ENCODE measurements around the gene FAM90A26.
"Not testable (repeated sequence)": the region's sequence is repeated elsewhere in the genome, so short reads cannot be mapped to it uniquely, and the experiment has no call there.

FAM90A26 gene

DNA sequence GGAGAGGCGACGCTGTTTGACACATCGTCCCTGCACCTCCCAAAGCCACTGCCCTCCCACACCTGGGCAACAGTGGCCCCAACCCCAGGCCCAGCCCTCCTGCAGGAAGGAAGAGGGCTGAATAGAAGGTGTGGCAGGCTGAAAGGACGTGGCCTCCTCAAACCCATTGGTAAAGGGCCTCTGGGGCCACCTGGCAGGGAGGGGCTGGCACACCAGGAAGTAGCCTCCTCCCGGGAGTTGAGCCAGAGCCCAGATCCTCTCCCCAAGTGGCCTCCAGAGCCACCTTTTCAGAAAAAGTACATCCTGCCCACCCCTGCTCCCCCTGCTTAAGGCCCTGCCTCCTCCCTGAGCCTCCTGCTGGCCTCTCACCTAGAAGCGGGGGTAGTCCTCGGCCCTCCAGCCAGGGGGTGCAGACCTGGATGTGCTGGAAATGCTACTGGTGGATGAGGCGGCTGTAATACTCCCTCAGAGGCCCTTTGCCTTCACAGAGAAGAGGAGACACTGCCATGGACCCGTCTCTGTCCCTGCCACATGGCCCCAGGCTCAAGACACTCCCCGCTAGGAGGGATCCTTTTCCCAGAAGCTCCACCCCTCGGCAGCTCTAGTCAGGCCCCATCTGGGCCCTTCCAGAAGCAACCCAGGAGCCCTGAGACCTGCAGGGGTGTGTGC is at the start of gene FAM90A26:
Gene FAM90A26, plus strand, starts transcription at position 619 of the 669 bp plus-strand sequence. CDS start 2,764 bp downstream, outside the sequence.
- not testable (repeated sequence) for DNase-seq

DNA sequence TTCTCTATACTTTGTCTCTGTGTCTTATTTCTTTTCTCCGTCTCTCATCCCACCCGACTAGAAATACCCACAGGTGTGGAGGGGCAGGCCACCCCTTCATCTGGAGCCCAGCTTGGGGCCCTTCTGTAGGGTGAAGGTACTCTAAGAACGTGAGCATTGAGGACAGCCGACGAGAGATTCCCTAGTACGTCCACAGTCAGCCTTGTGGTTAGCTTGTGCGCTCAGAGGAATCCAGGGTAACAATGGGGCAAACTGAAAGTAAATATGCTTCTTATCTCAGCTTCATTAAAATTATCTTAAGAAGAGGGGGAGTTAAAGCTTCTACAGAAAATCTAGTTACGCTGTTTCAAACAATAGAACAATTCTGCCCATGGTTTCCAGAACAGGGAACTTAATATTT is 47.5 kb upstream of the FAM90A26 start:
- not testable (repeated sequence) for DNase-seq

GRCh38 chr4:9123572-9124007 is 46.6 kb upstream of the FAM90A26 start:
- DNase-seq: peak; percentile 40

DNA sequence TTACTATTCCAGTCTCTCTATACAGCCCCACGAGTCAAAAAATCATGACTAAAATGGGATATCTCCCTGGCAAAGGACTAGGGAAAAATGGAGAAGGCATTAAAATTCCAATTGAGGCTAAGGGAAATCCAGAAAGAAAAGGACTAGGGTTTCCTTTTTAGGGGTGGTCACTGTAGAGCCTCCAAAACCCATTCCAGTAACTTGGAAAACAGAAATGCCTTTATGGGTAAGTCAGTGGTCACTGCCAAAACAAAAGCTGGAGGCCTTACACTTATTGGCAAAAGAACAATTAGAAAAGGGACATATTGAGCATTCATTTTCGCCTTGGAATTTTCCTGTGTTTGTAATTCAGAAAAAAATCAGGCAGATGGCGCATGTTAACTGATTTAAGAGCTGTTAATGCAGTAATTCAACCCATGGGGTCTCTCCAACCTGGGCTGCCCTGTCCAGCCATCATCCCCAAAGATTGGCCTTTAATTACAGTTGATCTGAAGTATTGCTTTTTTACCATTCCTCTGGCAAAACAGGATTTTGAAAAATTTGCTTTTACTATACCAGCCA is 44.5 kb upstream of the FAM90A26 start:
- peak; percentile 18 for DNase-seq

DNA sequence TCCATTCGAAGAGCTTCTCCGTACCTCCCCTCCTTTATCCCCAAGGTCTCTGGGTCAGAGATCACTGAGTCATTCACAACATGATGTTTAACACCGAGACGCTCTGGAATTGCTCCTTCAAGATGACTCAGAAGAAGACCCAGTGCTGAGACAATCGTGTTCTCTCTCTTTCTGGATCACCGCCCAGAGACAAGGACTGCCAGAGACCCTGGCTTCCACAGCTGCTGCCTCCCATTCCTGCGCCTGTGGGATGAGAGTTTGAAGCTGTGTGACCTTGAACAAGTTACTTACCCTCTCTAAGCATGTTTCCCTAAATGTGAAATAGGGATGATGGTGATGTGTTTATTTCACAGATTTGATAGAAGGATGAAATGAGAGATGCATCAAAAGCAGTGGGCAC is 38.8 kb upstream of the FAM90A26 start:
- not testable (repeated sequence) for DNase-seq

DNA sequence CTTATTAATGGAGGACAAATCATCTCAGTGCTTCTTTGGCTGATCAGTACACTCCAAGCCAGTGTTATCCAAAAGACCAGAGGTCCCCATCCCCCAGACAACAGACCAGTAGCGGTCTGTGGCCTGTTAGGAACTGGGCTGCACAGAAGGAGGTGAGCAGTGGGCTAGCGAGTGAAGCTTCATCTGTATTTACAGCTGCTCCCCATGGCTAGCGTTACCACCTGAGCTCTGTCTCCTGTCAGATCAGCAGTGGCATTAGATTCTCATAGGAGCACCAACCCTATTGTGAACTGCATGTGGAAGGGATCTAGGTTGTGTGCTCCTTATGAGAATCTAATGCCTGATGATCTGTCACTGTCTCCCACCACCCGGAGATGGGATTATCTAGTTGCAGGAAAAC is 37.4 kb upstream of the FAM90A26 start:
- not testable (repeated sequence) for DNase-seq

DNA sequence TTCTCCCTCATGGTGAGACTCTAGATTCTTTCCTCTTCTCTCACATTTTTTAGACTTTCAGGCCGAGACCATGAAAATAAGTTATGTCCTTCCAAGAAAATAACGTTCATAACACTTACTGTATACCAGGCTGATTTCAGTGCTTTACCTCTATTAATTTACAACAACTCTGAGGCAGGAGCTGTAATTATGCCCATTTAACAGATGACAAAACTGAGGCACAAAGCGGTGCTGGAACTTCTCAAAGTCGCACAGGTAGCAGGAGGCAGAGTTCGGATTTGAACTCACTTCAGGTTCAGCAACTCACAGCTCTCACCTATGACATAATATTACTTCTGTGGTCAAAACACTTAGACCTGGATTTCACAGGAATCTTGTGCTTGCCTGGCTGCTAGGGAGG is 36.2 kb upstream of the FAM90A26 start:
- not testable (repeated sequence) for DNase-seq

- DNase-seq: peak; percentile 63
Observed at GRCh38 chr4:9134556-9134955, 35.7 kb upstream of the FAM90A26 start.

DNA sequence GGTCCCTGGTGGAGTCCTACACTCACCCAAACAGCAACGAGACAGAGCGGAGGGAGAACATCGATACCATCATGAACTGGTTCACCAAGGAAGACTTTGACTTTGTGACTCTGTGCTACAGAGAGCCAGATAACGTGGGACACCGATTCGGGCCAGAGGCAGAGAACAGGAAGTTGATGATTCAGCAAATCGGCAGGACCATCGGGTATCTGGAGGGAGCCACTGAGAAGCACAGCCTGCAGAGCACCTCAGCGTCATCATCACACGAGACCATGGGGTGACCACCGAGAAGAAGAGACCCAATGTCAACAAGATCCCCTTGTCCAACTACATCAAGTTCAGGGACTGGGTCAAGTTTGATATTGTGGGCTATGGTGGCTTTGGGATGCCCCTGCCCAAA is 29.2 kb upstream of the FAM90A26 start:
- not testable (repeated sequence) for DNase-seq

DNA sequence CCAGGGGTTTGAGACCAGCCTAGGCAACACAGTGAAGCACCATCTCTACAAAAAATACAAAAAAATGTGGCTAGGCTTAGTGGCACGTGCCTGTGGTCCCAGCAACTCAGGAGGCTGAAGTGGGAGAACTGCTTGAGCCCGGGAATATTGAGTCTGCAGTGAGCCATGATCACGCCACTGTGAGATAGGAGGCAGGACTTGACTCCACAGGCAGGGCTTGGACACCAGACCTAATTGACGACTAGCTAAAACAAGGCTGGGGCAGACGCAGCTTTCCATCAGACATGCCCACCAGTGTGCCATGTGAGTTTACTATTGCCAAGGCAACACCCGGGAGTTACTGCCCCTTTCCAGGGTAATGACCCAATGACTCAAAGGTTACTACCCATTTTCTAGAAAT is 27.4 kb upstream of the FAM90A26 start:
- not testable (repeated sequence) for DNase-seq

- DNase-seq: no peak
Observed at GRCh38 chr4:9143421-9144080, 26.7 kb upstream of the FAM90A26 start.

GRCh38 chr4:9146967-9147366 is 23.2 kb upstream of the FAM90A26 start:
- DNase-seq: no peak

DNA sequence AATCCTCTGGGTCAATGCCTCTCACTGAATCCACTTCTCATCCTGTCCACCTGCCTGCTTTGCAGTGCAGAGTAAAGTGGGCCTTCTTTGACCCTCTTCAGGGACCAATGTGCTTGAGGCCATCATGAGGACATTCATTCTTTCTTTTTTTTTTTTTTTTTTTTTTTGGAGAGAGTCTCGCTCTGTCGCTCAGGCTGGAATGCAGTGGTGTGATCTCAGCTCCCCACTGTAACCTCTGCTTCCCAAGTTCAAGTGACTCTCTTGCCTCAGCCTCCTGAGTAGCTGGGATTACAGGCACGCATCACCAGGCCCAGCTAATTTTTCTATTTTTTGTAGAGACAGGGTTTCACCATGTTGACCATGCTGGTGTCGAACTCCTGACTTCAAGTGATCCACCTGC is 22.8 kb upstream of the FAM90A26 start:
- not testable (repeated sequence) for DNase-seq

DNA sequence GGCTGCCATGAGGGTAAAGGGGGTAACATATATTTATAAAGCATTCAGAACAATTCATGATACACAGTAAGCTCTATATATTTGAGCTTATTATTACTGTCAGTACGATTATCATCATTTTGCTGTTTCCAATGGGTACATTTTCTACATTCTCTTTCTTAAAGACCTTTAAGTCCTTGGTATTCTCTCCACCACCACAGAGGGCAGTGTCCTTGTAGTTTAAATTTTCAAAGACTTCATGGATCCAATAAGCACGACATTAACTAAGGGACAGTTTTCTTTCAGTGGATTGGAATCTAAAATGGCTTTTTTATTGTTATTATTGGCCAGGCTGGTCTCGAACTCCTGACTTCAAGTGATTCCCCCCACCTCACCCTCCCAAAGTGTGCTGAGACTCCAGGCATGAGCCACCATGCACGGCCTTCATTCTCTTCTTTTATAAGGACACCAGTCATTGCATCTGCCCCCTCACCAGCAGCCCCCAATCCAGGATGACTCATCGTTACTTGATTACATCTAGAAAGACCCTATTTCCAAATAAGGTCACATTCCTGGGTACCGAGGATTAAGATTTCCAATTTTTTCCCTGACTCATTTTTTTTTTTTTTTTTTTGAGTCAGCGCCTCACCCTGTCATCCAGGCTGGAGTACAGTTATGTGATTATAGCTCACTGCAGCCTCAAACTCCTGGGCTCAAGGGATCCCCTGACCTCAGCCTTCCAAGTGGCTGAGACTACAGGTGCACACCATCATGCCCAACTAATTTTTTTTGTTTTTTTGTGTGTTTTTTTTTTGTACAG is 21.4 kb upstream of the FAM90A26 start:
- not testable (repeated sequence) for DNase-seq

DNA sequence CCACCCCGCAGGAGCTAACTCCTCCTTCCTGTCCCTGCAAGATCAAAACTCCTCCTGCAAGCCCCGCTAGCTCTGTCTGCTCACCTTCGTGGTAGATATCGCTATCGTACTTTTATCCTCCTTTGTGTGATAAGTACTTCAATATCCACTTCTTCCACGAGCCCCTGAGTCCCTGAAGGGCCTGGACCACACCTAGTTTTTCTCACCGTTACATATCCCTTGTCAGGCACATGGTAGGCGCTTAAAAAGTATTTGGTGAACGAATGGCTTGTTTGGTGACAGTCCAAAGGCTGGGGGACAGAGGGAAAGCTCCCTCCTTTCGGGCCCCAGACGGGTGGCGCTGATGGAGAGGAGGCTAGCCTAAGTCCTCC is 18.4 kb upstream of the FAM90A26 start:
- DNase-seq: not testable (repeated sequence)

DNA sequence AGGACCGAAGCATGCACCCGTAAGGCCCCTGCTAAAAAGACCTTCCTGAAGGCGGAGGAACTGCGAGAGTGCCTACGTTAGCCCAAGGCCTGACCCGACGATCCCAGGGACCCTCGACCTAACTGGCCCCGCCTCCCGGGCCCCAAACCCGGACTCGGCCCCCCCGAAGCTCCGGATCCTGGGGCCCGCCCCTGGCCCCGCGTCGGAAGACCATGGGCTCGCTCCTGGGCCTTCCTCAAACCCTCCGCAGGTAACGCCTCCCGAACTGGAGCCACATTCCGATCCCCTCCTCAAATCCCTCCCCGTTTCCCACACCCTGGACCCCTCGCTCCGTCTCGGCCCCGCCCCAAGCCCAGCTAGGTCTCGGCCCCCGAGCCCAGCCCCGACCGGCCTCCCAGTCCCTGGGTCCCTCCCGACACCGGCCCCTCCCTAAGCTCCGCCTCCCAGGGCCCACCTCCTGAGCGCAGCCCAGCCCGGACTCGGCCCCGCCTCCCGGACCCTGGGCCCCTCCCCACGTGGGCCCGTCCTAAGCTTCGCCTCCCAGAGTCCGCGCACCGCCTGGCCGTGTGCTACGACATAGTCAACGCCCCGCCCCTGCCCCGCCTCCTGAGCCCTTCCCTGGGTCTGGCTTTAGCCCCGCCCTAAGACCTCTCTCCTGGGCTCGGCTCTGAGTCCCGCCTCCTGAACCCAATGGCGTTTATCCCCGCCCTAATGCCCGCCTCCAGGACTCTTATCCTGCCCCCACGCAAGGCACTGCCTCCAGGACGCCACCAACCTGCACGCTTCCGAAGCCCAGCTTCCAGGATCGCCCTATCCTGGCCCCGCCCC is 17.8 kb upstream of the FAM90A26 start:
- DNase-seq: peak; percentile 98

DNA sequence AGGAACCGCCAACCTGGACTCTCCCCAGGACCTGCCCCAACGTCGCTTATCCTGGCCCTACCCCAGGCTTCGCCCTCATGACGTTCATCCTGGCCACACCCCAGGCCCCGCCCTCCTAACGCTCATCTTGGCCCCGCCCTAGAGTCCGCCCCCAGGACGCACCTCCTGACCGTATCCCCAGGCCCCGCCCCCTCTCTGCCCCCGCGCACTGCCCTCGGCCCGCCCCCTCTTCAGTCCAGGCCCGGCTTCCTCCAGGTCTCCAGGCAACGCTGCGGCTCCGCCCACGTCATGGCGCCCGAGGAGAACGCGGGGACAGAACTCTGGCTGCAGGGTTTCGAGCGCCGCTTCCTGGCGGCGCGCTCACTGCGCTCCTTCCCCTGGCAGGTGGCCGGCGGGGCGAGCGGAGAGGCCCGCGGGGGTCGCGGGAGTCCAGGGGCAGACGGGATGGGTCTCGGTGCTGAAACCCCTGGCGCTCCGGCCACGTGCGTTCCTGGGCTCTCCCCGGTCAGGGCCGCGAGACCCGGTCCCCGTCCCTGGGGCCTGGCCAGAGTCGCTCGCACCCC is 17.1 kb upstream of the FAM90A26 start:
- peak; percentile 99 for DNase-seq

- peak; percentile 24 for DNase-seq
Observed at GRCh38 chr4:9153571-9154157, 16.5 kb upstream of the FAM90A26 start.

DNA sequence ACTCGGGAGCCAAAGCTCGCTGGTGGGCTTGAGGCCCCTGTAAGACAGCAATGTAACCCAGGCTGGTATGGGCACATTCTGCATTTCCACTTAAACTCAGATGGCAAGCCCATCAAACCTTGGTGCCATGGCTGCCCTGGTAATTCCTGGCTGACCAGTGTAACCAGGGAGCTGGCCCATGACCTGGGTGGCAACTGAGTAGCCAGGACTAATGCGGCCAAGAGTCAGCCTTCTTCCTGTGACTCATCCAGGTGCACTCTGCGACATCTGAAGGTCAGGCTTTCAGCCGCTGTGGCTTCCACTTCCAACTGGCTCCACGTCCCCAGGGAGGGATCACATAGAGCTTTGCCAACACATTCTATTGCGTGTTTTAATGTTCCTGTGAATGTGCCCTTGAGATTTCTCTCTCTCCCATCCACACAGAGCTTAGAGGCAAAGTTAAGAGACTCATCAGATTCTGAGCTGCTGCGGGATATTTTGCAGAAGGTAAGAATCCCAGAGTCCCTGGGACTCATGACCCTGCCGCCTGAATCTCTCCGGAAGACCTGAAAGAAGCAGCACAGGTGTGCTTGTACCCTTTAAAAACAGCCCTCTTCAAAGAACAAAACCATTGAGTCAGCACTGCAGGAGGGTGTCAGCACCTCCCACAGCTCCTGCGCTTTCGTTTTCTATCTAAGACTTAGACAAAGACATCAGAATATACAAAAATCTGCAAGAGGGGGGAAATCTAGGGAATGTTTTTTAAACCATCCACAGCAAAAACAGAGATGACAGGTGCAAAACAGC is 14.9 kb upstream of the FAM90A26 start:
- DNase-seq: not testable (repeated sequence)

GRCh38 chr4:9158392-9158791 is 11.8 kb upstream of the FAM90A26 start:
- DNase-seq: not testable (repeated sequence)

- not testable (repeated sequence) for DNase-seq
Observed at GRCh38 chr4:9160046-9160445, 10.2 kb upstream of the FAM90A26 start.

Measured in right hindlimb (tissue), 1 donor.